ENCODE data around the gene TMEM126A.

DNA sequence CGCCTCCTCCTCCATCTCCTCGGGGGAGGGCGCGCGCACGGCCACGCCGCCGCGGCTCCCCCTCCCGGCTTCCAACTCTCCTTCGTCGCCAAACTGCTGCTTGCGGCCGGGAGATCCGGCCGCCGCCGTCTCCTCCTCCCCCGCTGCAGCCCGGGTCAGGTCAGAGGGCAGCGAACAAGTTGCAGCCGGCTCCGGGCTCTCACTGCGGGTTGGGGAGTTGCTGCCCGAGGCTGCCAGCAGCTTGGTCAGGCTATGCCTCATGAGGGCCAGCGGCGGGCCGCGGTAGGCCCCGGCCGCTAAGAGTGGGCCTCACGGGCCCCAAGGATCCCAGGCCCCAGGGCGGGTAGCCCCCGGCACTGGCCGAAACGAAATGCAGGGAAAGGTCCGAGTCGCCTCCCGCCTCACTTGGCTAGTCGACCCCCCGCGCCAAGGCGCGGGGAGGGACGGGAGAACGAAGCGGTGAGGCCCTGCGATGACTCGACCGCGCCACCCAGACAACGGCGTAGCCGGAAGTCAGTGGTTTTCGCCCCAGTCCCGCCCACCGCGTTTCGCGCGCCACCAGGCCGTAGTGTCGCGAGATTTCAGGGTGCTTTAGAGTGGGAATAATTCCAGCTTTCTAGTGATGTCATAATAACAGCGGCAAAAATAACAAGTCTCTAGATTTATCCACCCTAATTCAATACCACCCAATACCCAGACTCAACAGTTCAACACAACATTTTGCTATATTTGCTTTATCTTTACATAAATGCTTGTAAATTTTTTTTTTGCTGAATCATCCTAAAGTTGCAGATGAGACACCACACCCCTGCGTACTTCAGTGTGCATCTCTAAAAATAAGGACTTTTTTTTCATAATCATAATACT, 17.1 kb downstream of the TMEM126A start, which contains the start of gene CREBZF:
- no peak for TF ChIP-seq EZH2 (IDR thresholded peaks at IDR 0.05; ENCODE audit: insufficient read depth, poor library complexity, severe bottlenecking)
- TF ChIP-seq EZH2phosphoT487 (IDR thresholded peaks at IDR 0.05; ENCODE audit: insufficient read depth, low read depth): no peak

Data from GM23248 (cell line).